Measurements from ENCODE around the gene TCF4.

DNA sequence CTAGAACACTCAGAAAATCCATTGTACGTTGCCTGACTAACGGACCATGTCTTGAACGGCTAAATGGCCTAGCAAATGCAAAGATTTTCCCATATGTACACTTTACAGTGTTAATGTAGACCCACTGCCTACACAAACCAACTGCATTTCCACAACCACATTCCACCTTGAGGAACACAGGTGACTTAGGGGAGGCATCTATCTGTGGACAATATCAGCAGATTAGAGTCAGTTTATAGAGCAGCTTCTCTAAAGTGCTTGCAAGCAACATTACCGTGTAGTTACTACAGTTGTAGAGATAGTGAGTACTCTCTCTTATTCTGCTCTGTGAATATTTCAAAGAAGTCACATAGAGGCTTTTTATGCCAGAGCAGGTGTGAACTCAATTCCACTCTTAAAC lies 139.6 kb downstream of the TCF4 start:
- TF ChIP-seq, protein P1, sequence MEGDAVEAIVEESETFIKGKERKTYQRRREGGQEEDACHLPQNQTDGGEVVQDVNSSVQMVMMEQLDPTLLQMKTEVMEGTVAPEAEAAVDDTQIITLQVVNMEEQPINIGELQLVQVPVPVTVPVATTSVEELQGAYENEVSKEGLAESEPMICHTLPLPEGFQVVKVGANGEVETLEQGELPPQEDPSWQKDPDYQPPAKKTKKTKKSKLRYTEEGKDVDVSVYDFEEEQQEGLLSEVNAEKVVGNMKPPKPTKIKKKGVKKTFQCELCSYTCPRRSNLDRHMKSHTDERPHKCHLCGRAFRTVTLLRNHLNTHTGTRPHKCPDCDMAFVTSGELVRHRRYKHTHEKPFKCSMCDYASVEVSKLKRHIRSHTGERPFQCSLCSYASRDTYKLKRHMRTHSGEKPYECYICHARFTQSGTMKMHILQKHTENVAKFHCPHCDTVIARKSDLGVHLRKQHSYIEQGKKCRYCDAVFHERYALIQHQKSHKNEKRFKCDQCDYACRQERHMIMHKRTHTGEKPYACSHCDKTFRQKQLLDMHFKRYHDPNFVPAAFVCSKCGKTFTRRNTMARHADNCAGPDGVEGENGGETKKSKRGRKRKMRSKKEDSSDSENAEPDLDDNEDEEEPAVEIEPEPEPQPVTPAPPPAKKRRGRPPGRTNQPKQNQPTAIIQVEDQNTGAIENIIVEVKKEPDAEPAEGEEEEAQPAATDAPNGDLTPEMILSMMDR (IDR thresholded peaks at IDR 0.05; ENCODE audit: extremely low read depth in 1 of 2, insufficient read depth in 1 of 2, low read depth in 1 of 2, low read length in 2 of 2) = no peak
- TF ChIP-seq, protein P2, sequence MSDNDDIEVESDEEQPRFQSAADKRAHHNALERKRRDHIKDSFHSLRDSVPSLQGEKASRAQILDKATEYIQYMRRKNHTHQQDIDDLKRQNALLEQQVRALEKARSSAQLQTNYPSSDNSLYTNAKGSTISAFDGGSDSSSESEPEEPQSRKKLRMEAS (IDR thresholded peaks at IDR 0.05; ENCODE audit: insufficient read depth, insufficient read length) = no peak
- TF ChIP-seq EZH2 (IDR thresholded peaks at IDR 0.05; ENCODE audit: borderline replicate concordance, low read depth, low read length, severe bottlenecking) (no peak), POLR2AphosphoS5 (IDR thresholded peaks at IDR 0.05; ENCODE audit: insufficient read depth, low read depth, low read length) (no peak), POLR2A (IDR thresholded peaks at IDR 0.05; ENCODE audit: low read depth, low read length) (no peak), GATA2 (IDR thresholded peaks at IDR 0.05; ENCODE audit: insufficient read depth, insufficient read length, low read depth, low read length) (no peak), MYC (IDR thresholded peaks at IDR 0.05; ENCODE audit: low read depth, low read length) (no peak), JUN (IDR thresholded peaks at IDR 0.05; ENCODE audit: borderline replicate concordance, insufficient read depth, insufficient read length, low read depth) (no peak)
